Esophagus muscularis mucosa (tissue), 4 donors: ENCODE data around the gene CCDC106. TPM values are rescaled to one million over a fixed set of nuclear protein-coding genes. Genes with fewer than 3 reads are reported as not detected.

Source experiments
- DNase-seq: peaks from one replicate; pipeline ENCODE4 v3.0.0-alpha.2; 2017; ENCODE audit errors: extremely low spot score
- H3K27ac ChIP-seq, 4 donors: fragments of 200-600 bp; sonication (generic); replicated peaks in 1 of 4; 1 replicate in 3 of 4; 2 replicates in 1 of 4; pipeline ENCODE4 v1.5.1; 2016 to 2019; ENCODE audit warnings: mild to moderate bottlenecking in 1 of 4
- H3K27me3 ChIP-seq, 4 donors: fragments of 200-600 bp; sonication (generic); one replicate each; pipeline versions ENCODE4 v1.5.1 to v1.6.0; 2016 to 2019
- H3K36me3 ChIP-seq, 4 donors: fragments of 200-600 bp; sonication (generic); one replicate each; pipeline ENCODE4 v1.5.1; 2016 to 2019
- H3K4me1 ChIP-seq, 4 donors: fragments of 200-600 bp; sonication (generic); one replicate each; pipeline ENCODE4 v1.5.1; 2016 to 2019
- H3K4me3 ChIP-seq, 4 donors: fragments of 200-600 bp; sonication (generic); 1 replicate in 2 of 4; 2 replicates in 2 of 4; pipeline ENCODE4 v1.5.1; 2016 to 2019; ENCODE audit warnings: mild to moderate bottlenecking in 4 of 4, moderate library complexity in 1 of 4
- H3K9me3 ChIP-seq, 4 donors: fragments of 200-600 bp; sonication (generic); 1 replicate in 3 of 4; 2 replicates in 1 of 4; pipeline ENCODE4 v1.5.1; 2016 to 2019
- CTCF ChIP-seq, 3 experiments: fragments of 200-600 bp in 2 of 3; fragments of 450-650 bp in 1 of 3; sonication (generic) in 2 of 3; IDR thresholded peaks; one replicate each; pipeline ENCODE4 v1.5.1; 2017 to 2019; ENCODE audit warnings: antibody characterized with exemption in 3 of 3, mild to moderate bottlenecking in 2 of 3, moderate library complexity in 1 of 3
- EP300 ChIP-seq: sonication (generic); formaldehyde crosslinking; IDR thresholded peaks from one replicate; pipeline ENCODE4 v1.6.1; 2017; ENCODE audit warnings: antibody characterized with exemption
- POLR2A ChIP-seq: fragments of 450-650 bp; IDR thresholded peaks from one replicate; pipeline ENCODE4 v1.6.1; 2017; ENCODE audit warnings: antibody characterized with exemption, moderate library complexity, mild to moderate bottlenecking, low read depth
- POLR2AphosphoS5 ChIP-seq, 2 donors: sonication (generic); formaldehyde crosslinking; IDR thresholded peaks; one replicate each; pipeline ENCODE4 v1.6.1; 2017; ENCODE audit warnings: antibody characterized with exemption in 2 of 2
- WGBS: methylation state at CpG from one replicate; pipeline ENCODE4 v1.1.5; 2018; 5-methylcytosine and 5-hydroxymethylcytosine counted together
- intact Hi-C: fragments of 100-400 bp; cut with DNase I; formaldehyde crosslinking; loops from one replicate; pipeline ENCODE4 v1.15.1; 2023
- total RNA-seq, 4 donors: library from RNA; depleted of rRNA; stranded (reverse); fragments of >200 nt; gene quantifications; one replicate each; pipeline versions ENCODE4 v1.1.0 to v1.2.1, GENCODE V29; 2016

CCDC106 gene
- total RNA-seq, 4 donors from 2014 or later, result 9.4 to 22.0 (median 19.2) TPM

GRCh38 chr19:55661826-55662225, 13.8 kb downstream of the CCDC106 start:
- 60% methylated on average over 7 of the region's 7 CpGs for WGBS
- peaks cover 75 to 85% (median 79%) of the 10 kb centered on the region in 4 donors for H3K36me3 ChIP-seq

GRCh38 chr19:55663846-55664536, 16.0 kb downstream of the CCDC106 start:
- no peaks in the 10 kb centered on the region for H3K27me3 ChIP-seq
- H3K9me3 ChIP-seq, result no peaks in the 10 kb centered on the region
- no peak for TF ChIP-seq POLR2A
- TF ChIP-seq CTCF (IDR thresholded peaks at IDR 0.05), result no peak
- no peak for TF ChIP-seq EP300
- no peak for TF ChIP-seq POLR2AphosphoS5 (IDR thresholded peaks at IDR 0.05)
- no peak for DNase-seq
- H3K27ac ChIP-seq, result no peak overlapping the region
- H3K36me3 ChIP-seq, result peaks cover 94 to 100% (median 99%) of the 10 kb centered on the region in 4 donors
- intact Hi-C loops, result no loop called here
- H3K4me1 ChIP-seq, result peaks cover 11 to 43% (median 17%) of the 10 kb centered on the region in 4 donors
- H3K4me3 ChIP-seq, result no peak overlapping the region
- WGBS, result 91% methylated on average over 13 of the region's 20 CpGs

More at GRCh38 chr19:55661826-55662225, 13.8 kb downstream of the CCDC106 start:
- H3K4me3 ChIP-seq, result no peak overlapping the region
- DNase-seq, result no peak
- H3K9me3 ChIP-seq, result no peaks in the 10 kb centered on the region
- peaks cover 32 to 57% (median 38%) of the 10 kb centered on the region in 4 donors for H3K4me1 ChIP-seq
- H3K27ac ChIP-seq, result no peak overlapping the region
- TF ChIP-seq CTCF (IDR thresholded peaks at IDR 0.05) (no peak), POLR2AphosphoS5 (IDR thresholded peaks at IDR 0.05) (no peak), POLR2A (no peak), EP300 (no peak)
- H3K27me3 ChIP-seq, result no peaks in the 10 kb centered on the region
- intact Hi-C loops, result no loop called here

DNA sequence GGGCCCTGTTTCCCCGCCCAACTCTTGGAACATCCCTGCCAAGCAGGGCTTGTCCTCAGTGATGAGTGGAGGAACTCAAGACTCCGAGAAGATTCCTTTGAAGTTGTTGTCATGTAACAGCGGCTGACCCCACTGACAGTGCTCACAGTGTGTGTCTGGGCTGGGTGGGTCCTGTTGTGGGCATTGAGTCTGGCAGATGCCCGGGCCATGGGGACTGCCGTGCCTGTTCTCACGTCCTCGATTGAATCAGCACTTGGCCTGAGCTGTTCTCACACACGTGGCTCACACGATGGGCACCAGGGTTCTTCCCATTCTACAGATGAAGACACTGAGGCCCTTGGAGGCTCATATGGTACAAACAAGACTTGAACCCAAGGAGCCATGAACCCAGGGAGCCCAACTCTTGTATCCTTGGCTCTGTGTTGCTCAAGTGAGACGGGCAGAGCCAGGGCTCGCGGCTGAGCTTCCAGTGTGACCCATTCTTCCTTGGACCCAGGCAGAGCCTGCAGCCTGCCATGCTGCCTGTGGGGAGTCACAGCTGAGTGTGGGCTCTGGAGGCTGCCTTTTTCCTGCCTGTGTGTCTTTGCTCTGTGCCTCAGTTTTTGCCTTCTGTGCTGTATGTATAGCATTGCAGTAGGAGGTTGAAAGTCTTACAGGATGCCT, 18.5 kb downstream of the CCDC106 start:
- DNase-seq, result no peak
- TF ChIP-seq POLR2A, result no peak
- TF ChIP-seq CTCF (IDR thresholded peaks at IDR 0.05), result no peak
- TF ChIP-seq POLR2AphosphoS5 (IDR thresholded peaks at IDR 0.05), result no peak
- no peak for TF ChIP-seq EP300
- Histone ChIP-seq H3K9me3 (no peaks in the 10 kb centered on the region), H3K36me3 (peaks cover 92 to 100% (median 99%) of the 10 kb centered on the region in 4 donors), H3K27me3 (no peaks in the 10 kb centered on the region), H3K4me3 (no peak overlapping the region), H3K4me1 (peaks cover 0 to 39% (median 9%) of the 10 kb centered on the region in 4 donors), H3K27ac (no peak overlapping the region)
- 96% methylated on average over 5 of the region's 12 CpGs for WGBS
- intact Hi-C loops, result no loop called here

DNA sequence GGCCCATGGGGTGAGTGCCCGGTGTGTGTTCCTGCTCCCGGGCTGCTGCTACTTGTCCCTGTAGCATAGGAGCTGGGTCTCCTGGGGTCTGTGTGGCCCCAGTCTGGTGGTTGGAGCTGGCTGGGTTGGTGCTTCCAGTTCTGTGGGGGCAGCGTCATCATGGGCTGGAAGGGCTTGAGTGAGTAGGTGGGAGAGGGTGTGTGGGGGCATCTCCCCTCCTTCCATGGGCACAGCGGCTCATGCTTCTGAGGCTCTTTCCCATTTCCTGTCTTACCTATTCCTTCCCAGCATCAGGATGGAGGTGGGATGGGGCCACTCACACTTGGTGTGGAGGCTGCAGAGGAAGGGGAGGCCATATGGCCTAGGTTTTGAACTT, 19.0 kb downstream of the CCDC106 start:
- TF ChIP-seq EP300 (no peak), POLR2A (no peak), POLR2AphosphoS5 (IDR thresholded peaks at IDR 0.05) (no peak), CTCF (IDR thresholded peaks at IDR 0.05) (no peak)
- DNase-seq, result no peak
- peaks cover 0 to 44% (median 11%) of the 10 kb centered on the region in 4 donors for H3K4me1 ChIP-seq
- 89% methylated on average over 4 of the region's 4 CpGs for WGBS
- peaks cover 87 to 98% (median 97%) of the 10 kb centered on the region in 4 donors for H3K36me3 ChIP-seq
- no peaks in the 10 kb centered on the region for H3K9me3 ChIP-seq
- no peaks in the 10 kb centered on the region for H3K27me3 ChIP-seq
- H3K4me3 ChIP-seq, result no peak overlapping the region
- intact Hi-C loops, result no loop called here
- no peak overlapping the region for H3K27ac ChIP-seq
